ENCODE measurements around the gene DCAF4. TPM values are rescaled to one million over a fixed set of nuclear protein-coding genes. Genes with fewer than 3 reads are reported as not detected.

DCAF4 gene
- total RNA-seq, 6 experiments from 2014 or later: 5.8 to 13.6 (median 10.5) TPM

GRCh38 chr14:72943876-72944430 is 17.7 kb downstream of the DCAF4 start:
- H3K27ac ChIP-seq: no peak overlapping the region
- no peaks in the 10 kb centered on the region for H3K9me3 ChIP-seq
- peaks cover 0 to 15% (median 6%) of the 10 kb centered on the region in 4 donors for H3K36me3 ChIP-seq
- H3K4me1 ChIP-seq: no peaks in the 10 kb centered on the region
- TF ChIP-seq CTCF (IDR thresholded peaks at IDR 0.05) (no peak), POLR2A (IDR thresholded peaks at IDR 0.05) (no peak)
- intact Hi-C loops (cut with DNase I): no loop called here
- no peaks in the 10 kb centered on the region for H3K27me3 ChIP-seq
- H3K4me3 ChIP-seq: no peak overlapping the region
- ATAC-seq (no peak), DNase-seq (no peak)
- 95% methylated on average over 11 of the region's 13 CpGs for WGBS (ENCODE audit: insufficient coverage, low coverage, low lambda C conversion rate, missing lambda C conversion rate)

GRCh38 chr14:72945356-72946027 is 19.2 kb downstream of the DCAF4 start:
- no peak for ATAC-seq
- H3K4me1 ChIP-seq: no peaks in the 10 kb centered on the region
- no peak for DNase-seq
- no peaks in the 10 kb centered on the region for H3K27me3 ChIP-seq
- TF ChIP-seq POLR2A (IDR thresholded peaks at IDR 0.05): no peak
- no peak for TF ChIP-seq CTCF (IDR thresholded peaks at IDR 0.05)
- no peak overlapping the region for H3K27ac ChIP-seq
- H3K9me3 ChIP-seq: no peaks in the 10 kb centered on the region
- intact Hi-C loops (cut with DNase I): loop anchor here in 1 of 2 donors (5.0 kb wide), 1 partner anchor 433 kb away; no protein-coding TSS in a partner anchor
- no peak overlapping the region for H3K4me3 ChIP-seq
- 83% methylated on average over 8 of the region's 13 CpGs for WGBS (ENCODE audit: insufficient coverage, low coverage, low lambda C conversion rate, missing lambda C conversion rate)
- H3K36me3 ChIP-seq: peaks cover 0 to 11% (median 5%) of the 10 kb centered on the region in 4 donors

GRCh38 chr14:72946491-72946890 is 20.2 kb downstream of the DCAF4 start:
- H3K4me3 ChIP-seq: no peak overlapping the region
- H3K9me3 ChIP-seq: no peaks in the 10 kb centered on the region
- DNase-seq (no peak), ATAC-seq (no peak)
- intact Hi-C loops (cut with DNase I): loop anchor here in 1 of 2 donors (5.0 kb wide), 1 partner anchor 434 kb away; no protein-coding TSS in a partner anchor
- TF ChIP-seq POLR2A (IDR thresholded peaks at IDR 0.05) (no peak), CTCF (IDR thresholded peaks at IDR 0.05) (no peak)
- 84% methylated on average over 5 of the region's 8 CpGs for WGBS (ENCODE audit: insufficient coverage, low coverage, low lambda C conversion rate, missing lambda C conversion rate)
- H3K4me1 ChIP-seq: no peaks in the 10 kb centered on the region
- H3K27me3 ChIP-seq: no peaks in the 10 kb centered on the region
- peaks cover 0 to 10% (median 3%) of the 10 kb centered on the region in 4 donors for H3K36me3 ChIP-seq
- no peak overlapping the region for H3K27ac ChIP-seq

- TF ChIP-seq CTCF (IDR thresholded peaks at IDR 0.05): no peak
- no peak for TF ChIP-seq POLR2A (IDR thresholded peaks at IDR 0.05)
- WGBS (ENCODE audit: insufficient coverage, low coverage, low lambda C conversion rate, missing lambda C conversion rate): 85% methylated on average over 2 of the region's 9 CpGs
- ATAC-seq: peak in 2 of 4 donors; percentile 8 to 13
- DNase-seq: no peak
- H3K9me3 ChIP-seq: no peaks in the 10 kb centered on the region
- no peak overlapping the region for H3K27ac ChIP-seq
- peaks cover 0 to 6% (median 3%) of the 10 kb centered on the region in 4 donors for H3K36me3 ChIP-seq
- H3K4me3 ChIP-seq: no peak overlapping the region
- no peaks in the 10 kb centered on the region for H3K4me1 ChIP-seq
- H3K27me3 ChIP-seq: no peaks in the 10 kb centered on the region
- intact Hi-C loops (cut with DNase I): loop anchor here in 1 of 2 donors (5.0 kb wide), 1 partner anchor 435 kb away; no protein-coding TSS in a partner anchor
Observed at GRCh38 chr14:72947366-72948160, 21.3 kb downstream of the DCAF4 start.
